Immature natural killer cell (primary cell): ENCODE data around the gene MIEF1. TPM values are rescaled to one million over a fixed set of nuclear protein-coding genes. Genes with fewer than 3 reads are reported as not detected.
"Not testable (repeated sequence)": the region's sequence is repeated elsewhere in the genome, so short reads cannot be mapped to it uniquely, and the experiment has no call there.

Experiments used
- DNase-seq, 3 donors: peaks; one replicate each; pipeline ENCODE4 v3.0.0; 2022; ENCODE audit warnings: mixed read lengths in 1 of 3
- H3K27ac Mint-ChIP-seq, 6 donors: one replicate each; pipeline ENCODE4 v1.8.0; 2020; ENCODE audit warnings: mixed read lengths in 6 of 6, mild to moderate bottlenecking in 5 of 6, inconsistent platforms in 4 of 6, moderate library complexity in 3 of 6
- H3K27me3 Mint-ChIP-seq, 3 donors: one replicate each; pipeline ENCODE4 v1.8.0; 2020 to 2021; ENCODE audit warnings: low read depth in 3 of 3, mild to moderate bottlenecking in 3 of 3, mixed read lengths in 3 of 3, moderate library complexity in 3 of 3, inconsistent platforms in 1 of 3
- H3K36me3 Mint-ChIP-seq, 3 donors: one replicate each; pipeline ENCODE4 v1.8.0; 2020; ENCODE audit warnings: mixed read lengths in 3 of 3, inconsistent platforms in 2 of 3, mild to moderate bottlenecking in 2 of 3
- H3K4me1 Mint-ChIP-seq, 2 donors: one replicate each; pipeline ENCODE4 v1.8.0; 2020; ENCODE audit warnings: inconsistent platforms in 2 of 2, mild to moderate bottlenecking in 2 of 2, mixed read lengths in 2 of 2, moderate library complexity in 1 of 2
- H3K4me3 Mint-ChIP-seq, 5 donors: one replicate each; pipeline ENCODE4 v1.8.0; 2020; ENCODE audit warnings: mild to moderate bottlenecking in 5 of 5, mixed read lengths in 5 of 5, inconsistent platforms in 3 of 5, moderate library complexity in 3 of 5
- H3K9me3 Mint-ChIP-seq, 6 donors: one replicate each; pipeline ENCODE4 v1.8.0; 2020; ENCODE audit warnings: mild to moderate bottlenecking in 6 of 6, mixed read lengths in 6 of 6, inconsistent platforms in 4 of 6, moderate library complexity in 3 of 6
- polyA plus RNA-seq, 3 donors: library from polyadenylated mRNA; unstranded; fragments of 300-500 nt; fragmentation: Illumina TruSeq; gene quantifications; one replicate each; pipeline ENCODE4 v1.2.3, GENCODE V29; 2021

The MIEF1 gene
- polyA plus RNA-seq, 3 donors from 2014 or later, result 13.8 to 30.5 (median 18.4) TPM

DNA sequence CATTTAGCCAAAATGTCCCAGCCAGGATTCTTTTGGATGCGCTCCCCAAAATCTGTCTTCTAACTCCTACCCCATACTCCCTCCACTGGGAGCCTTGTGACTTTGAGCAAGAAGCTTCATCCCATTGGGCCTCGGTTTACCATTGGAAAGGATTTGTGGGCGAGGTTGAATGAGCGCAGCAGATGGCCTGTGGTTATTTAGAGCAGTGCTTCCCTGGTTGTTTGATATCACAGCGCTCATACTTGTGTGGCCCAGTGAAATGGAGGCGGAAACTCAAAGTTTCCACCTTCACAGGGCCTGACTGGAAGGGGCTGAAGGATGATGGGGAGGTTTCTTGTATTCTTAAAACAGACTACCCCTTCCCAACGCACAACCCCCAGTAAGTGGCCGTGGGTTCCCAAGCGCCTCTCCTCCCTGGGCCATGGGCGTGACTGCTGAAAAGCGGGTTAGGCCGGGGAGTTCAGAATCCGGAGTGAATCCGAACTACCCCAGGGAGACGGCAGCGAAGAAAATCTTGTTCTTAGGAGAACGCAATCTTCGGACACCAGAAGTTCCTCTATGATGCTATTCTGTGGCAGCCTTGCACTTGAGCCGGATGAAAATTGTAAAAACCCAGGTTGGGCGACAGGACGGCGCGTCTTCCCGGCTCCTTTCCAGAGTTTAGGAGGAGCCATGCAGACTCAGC is 17.0 kb downstream of the MIEF1 start:
- Mint-ChIP-seq H3K36me3 (peaks cover 20 to 40% (median 22%) of the 10 kb centered on the region in 3 donors), H3K9me3 (no peaks in the 10 kb centered on the region), H3K27me3 (peaks cover 11 to 35% (median 24%) of the 10 kb centered on the region in 3 donors), H3K27ac (peak overlapping the region; percentile 85 to 99 (median 94)), H3K4me3 (peak overlapping the region; percentile 92 to 99 (median 96)), H3K4me1 (peaks cover 37 to 42% of the 10 kb centered on the region in 2 donors)
- DNase-seq, result no peak

DNA sequence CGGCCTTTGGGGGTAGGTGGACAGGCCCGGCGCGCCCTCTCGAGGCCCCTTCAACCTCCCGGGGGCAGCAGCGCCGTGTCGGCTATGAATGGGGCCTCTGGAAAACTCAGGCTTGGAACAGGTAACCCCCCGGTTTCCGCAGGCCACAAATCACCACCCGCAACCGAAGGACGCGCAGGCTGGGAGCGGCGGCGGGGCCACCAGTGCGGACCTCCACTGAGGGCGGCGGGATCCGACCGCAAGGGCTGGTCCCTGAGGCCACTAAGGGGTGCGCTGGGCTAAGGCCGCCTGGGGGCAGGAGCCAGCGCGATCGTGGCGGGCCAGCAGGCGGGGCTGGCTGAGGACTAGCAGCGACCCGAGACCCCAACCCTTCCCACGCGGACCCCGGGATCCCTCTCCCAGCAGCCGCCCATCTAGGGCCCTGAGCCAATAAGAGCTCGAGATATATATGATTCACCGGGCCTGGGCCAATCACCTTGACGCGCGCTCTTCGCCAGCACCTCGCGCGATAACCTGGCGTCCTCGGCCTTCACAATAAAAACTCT is 17.7 kb downstream of the MIEF1 start:
- H3K4me1 Mint-ChIP-seq, result peaks cover 40 to 42% of the 10 kb centered on the region in 2 donors
- peak overlapping the region; percentile 92 to 99 (median 96) for H3K4me3 Mint-ChIP-seq

DNA sequence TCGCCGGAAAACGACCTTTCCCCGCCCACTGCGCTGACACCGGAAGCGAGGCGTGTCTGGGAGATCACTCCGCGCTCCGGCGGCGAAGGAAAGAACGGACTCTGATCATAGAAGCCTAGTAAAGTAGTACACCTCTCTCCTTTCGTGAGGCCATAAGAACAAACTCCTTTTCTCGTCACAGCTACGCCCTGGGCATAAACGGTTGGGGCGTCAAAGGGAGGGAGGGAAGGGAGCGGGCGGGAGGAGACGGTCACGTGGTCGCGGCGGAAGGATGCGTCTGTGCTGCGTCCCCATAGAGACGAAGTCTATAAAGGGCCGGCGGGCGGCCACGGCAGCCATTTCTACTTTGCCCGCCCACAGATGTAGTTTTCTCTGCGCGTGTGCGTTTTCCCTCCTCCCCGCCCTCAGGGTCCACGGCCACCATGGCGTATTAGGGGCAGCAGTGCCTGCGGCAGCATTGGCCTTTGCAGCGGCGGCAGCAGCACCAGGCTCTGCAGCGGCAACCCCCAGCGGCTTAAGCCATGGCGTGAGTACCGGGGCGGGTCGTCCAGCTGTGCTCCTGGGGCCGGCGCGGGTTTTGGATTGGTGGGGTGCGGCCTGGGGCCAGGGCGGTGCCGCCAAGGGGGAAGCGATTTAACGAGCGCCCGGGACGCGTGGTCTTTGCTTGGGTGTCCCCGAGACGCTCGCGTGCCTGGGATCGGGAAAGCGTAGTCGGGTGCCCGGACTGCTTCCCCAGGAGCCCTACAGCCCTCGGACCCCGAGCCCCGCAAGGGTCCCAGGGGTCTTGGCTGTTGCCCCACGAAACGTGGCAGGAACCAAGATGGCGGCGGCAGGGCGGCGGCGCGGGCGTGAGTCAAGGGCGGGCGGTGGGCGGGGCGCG is 18.4 kb downstream of the MIEF1 start, which contains the start of gene ATF4:
ATF4 (plus strand) TSS at position 337 of the 880 bp plus-strand sequence. CDS start 884 bp downstream, outside the sequence.
- Mint-ChIP-seq H3K27me3 (peaks cover 11 to 35% (median 22%) of the 10 kb centered on the region in 3 donors), H3K27ac (peak within 1 kb of the TSS; percentile 90 to 99 (median 98)), H3K4me3 (peak within 1 kb of the TSS; percentile 92 to 99 (median 96)), H3K9me3 (no peaks in the 10 kb centered on the region), H3K4me1 (peaks cover 47 to 48% of the 10 kb centered on the region in 2 donors), H3K36me3 (peaks cover 16 to 39% (median 18%) of the 10 kb centered on the region in 3 donors)
- peak; percentile 66 to 98 (median 97) for DNase-seq

More for the DNA sequence above, 17.7 kb downstream of the MIEF1 start:
- peak overlapping the region; percentile 90 to 99 (median 98) for H3K27ac Mint-ChIP-seq
- peak in 1 of 3 donors; percentile 95 for DNase-seq
- no peaks in the 10 kb centered on the region for H3K9me3 Mint-ChIP-seq
- peaks cover 16 to 37% (median 18%) of the 10 kb centered on the region in 3 donors for H3K36me3 Mint-ChIP-seq
- H3K27me3 Mint-ChIP-seq, result peaks cover 11 to 35% (median 22%) of the 10 kb centered on the region in 3 donors

DNA sequence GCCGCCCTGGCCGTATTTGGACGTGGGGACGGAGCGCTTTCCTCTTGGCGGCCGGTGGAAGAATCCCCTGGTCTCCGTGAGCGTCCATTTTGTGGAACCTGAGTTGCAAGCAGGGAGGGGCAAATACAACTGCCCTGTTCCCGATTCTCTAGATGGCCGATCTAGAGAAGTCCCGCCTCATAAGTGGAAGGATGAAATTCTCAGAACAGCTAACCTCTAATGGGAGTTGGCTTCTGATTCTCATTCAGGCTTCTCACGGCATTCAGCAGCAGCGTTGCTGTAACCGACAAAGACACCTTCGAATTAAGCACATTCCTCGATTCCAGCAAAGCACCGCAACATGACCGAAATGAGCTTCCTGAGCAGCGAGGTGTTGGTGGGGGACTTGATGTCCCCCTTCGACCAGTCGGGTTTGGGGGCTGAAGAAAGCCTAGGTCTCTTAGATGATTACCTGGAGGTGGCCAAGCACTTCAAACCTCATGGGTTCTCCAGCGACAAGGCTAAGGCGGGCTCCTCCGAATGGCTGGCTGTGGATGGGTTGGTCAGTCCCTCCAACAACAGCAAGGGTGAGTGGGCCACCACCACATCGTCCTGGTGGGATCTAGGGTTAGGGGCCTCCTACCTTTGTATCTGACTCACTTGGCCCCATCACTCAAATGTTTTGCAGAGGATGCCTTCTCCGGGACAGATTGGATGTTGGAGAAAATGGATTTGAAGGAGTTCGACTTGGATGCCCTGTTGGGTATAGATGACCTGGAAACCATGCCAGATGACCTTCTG is 19.2 kb downstream of the MIEF1 start:
- peaks cover 53 to 57% of the 10 kb centered on the region in 2 donors for H3K4me1 Mint-ChIP-seq
- H3K9me3 Mint-ChIP-seq, DNase-seq: not testable (repeated sequence)
- H3K27ac Mint-ChIP-seq, result peak overlapping the region; percentile 85 to 99 (median 98)
- H3K36me3 Mint-ChIP-seq, result peaks cover 14 to 33% (median 16%) of the 10 kb centered on the region in 3 donors
- H3K27me3 Mint-ChIP-seq, result peaks cover 11 to 35% (median 22%) of the 10 kb centered on the region in 3 donors
- H3K4me3 Mint-ChIP-seq, result peak overlapping the region; percentile 92 to 99 (median 96)

DNA sequence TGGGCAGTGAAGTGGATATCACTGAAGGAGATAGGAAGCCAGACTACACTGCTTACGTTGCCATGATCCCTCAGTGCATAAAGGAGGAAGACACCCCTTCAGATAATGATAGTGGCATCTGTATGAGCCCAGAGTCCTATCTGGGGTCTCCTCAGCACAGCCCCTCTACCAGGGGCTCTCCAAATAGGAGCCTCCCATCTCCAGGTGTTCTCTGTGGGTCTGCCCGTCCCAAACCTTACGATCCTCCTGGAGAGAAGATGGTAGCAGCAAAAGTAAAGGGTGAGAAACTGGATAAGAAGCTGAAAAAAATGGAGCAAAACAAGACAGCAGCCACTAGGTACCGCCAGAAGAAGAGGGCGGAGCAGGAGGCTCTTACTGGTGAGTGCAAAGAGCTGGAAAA is 20.0 kb downstream of the MIEF1 start:
- H3K36me3 Mint-ChIP-seq, result peaks cover 11 to 30% (median 16%) of the 10 kb centered on the region in 3 donors
- peaks cover 11 to 35% (median 22%) of the 10 kb centered on the region in 3 donors for H3K27me3 Mint-ChIP-seq
- peak overlapping the region; percentile 78 to 99 (median 98) for H3K27ac Mint-ChIP-seq
- DNase-seq, H3K9me3 Mint-ChIP-seq: not testable (repeated sequence)
- H3K4me3 Mint-ChIP-seq, result peak overlapping the region; percentile 92 to 99 (median 96)
- peaks cover 56 to 60% of the 10 kb centered on the region in 2 donors for H3K4me1 Mint-ChIP-seq

DNA sequence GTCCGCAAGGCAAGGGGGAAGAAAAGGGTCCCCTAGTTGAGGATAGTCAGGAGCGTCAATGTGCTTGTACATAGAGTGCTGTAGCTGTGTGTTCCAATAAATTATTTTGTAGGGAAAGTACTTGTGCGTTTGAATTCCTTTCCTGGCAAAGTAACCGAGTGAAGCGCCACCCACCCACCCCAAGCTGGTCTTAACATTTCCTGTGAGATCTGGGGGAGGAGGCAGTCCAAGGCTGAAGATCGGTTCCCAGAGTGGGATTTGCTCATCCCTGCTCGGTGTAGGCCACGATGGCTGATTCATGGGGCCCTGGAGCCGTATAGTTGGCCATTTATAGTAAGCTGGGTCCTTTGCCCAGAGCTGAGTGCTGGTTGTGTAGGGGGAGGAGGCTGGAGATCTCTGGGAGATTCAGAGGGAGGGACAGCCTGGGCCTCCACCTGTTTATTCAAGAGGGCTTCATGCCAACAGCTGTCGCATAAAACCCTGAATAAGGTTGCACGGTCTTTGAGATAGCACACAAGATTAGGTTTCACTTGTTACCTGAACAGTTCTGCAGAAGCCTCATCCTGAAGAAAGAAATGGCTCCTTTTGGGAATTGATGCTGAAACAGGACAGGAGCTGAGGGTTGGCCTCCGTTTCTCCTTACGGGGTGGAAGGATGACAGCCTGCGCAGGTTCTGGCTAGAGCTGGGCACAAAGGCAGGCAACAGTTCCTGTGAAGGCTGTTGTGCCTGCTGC is 20.6 kb downstream of the MIEF1 start:
- DNase-seq, result peak in 1 of 3 donors; percentile 22
- Mint-ChIP-seq H3K27ac (peak overlapping the region; percentile 78 to 99 (median 98)), H3K9me3 (no peaks in the 10 kb centered on the region), H3K27me3 (peaks cover 14 to 35% (median 22%) of the 10 kb centered on the region in 3 donors), H3K36me3 (peaks cover 10 to 29% (median 16%) of the 10 kb centered on the region in 3 donors), H3K4me3 (peak overlapping the region; percentile 92 to 99 (median 96)), H3K4me1 (peaks cover 62 to 67% of the 10 kb centered on the region in 2 donors)

DNA sequence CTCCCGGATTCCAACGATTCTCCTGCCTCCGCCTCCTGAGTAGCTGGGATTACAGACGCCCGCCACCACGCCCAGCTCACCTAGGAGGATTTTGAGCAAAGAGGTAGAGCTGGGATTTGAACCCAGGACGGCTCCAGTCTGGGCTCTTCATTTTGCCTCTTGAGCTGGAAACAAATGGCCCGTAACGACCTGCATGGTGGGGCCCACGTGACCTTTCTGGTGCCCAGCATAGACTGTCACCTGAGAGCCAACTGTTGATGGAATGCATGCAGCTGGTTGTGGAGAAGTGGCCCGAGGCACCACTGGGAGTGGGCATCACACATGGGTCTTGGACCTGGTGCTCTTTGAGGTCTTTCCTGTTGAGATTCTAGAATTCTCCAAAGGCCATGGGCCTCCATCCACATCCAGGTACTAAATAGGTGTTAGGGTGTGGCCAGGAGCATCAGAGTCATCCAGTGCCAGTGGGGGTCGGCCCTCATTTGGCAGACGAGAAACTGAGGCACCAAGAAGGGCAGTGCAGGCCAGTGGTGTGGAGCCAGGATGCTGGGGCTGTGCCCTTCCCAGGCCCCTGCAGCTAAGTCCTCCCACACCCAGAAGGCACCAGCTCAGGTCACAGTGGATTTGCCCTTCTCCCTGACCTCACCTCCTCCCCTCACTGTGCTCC is 22.1 kb downstream of the MIEF1 start:
- no peaks in the 10 kb centered on the region for H3K9me3 Mint-ChIP-seq
- peaks cover 70% of the 10 kb centered on the region in 2 donors for H3K4me1 Mint-ChIP-seq
- peak overlapping the region in 3 of 5 donors; percentile 15 to 65 (median 30) for H3K4me3 Mint-ChIP-seq
- peaks cover 16 to 35% (median 20%) of the 10 kb centered on the region in 3 donors for H3K27me3 Mint-ChIP-seq
- H3K27ac Mint-ChIP-seq, result peak overlapping the region in 5 of 6 donors; percentile 55 to 89 (median 76)
- no peak for DNase-seq
- peaks cover 10 to 29% (median 16%) of the 10 kb centered on the region in 3 donors for H3K36me3 Mint-ChIP-seq

DNA sequence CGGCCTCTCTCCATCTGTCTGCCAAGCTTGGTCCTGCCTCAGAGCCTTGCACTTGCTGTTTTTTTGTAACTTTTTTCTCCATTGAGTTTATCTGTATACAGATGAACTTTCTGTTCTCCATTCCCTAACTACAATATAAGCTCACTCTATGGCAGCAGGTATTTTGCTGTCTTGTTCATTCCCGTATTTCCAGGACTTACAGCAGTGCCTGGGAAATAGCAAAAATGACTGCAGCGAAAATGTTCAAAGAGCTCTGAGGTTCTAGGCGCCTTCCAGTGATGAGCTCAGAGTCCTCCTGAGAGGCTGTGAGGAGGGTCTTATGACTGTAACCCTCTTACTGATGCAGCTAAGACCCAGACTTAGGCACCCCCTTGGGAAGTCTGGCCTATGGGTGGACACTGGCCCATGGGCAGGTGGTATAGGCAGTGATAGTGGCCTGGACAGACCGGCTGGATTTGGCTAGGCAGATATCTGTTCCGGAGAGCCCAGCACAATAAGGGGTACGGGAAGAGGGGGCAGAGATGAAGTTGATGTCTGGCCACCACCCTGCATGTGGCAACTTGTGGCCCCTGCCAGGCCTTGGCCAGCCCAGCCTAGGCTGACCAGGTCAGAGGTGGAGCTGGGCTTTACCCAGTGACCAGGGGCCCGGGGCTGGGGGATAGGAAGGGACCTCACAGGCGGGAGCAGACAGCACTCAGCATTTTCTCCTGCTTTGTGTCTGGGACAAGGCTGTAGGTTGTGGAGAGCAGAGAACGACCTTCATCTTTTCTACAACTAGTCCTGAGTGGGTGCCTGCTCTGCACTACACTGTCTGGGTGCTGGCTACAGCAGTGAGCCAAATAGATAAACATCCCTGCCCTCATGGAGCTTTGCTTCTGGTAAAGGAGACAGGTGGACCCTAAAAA is 22.9 kb downstream of the MIEF1 start:
- peak overlapping the region; percentile 46 to 89 (median 74) for H3K27ac Mint-ChIP-seq
- peaks cover 75 to 76% of the 10 kb centered on the region in 2 donors for H3K4me1 Mint-ChIP-seq
- H3K4me3 Mint-ChIP-seq, result peak overlapping the region in 3 of 5 donors; percentile 48 to 65 (median 64)
- DNase-seq, result no peak
- no peaks in the 10 kb centered on the region for H3K9me3 Mint-ChIP-seq
- H3K36me3 Mint-ChIP-seq, result peaks cover 13 to 32% (median 16%) of the 10 kb centered on the region in 3 donors
- H3K27me3 Mint-ChIP-seq, result peaks cover 15 to 31% (median 21%) of the 10 kb centered on the region in 3 donors

DNA sequence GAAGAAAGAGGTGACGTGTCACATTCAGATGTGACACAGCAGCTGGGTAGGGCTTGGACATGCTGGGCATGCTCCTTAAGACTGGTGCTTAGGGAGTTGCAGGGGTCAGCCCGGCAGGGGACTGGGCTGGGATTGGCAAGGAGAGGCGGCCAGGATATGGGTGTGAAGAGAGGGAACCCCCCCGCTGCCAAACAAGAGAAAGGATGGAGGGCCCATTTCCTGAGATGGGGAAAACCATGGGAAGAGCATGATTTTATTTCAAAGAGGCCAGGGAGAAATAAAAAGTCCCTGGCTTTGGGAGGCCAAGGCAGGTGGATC is 23.5 kb downstream of the MIEF1 start:
- DNase-seq, result no peak
- H3K4me1 Mint-ChIP-seq, result peaks cover 78 to 81% of the 10 kb centered on the region in 2 donors
- H3K9me3 Mint-ChIP-seq, result no peaks in the 10 kb centered on the region
- H3K4me3 Mint-ChIP-seq, result peak overlapping the region in 1 of 5 donors; percentile 48
- peak overlapping the region; percentile 41 to 89 (median 78) for H3K27ac Mint-ChIP-seq
- peaks cover 10 to 25% (median 16%) of the 10 kb centered on the region in 3 donors for H3K27me3 Mint-ChIP-seq
- H3K36me3 Mint-ChIP-seq, result peaks cover 14 to 33% (median 16%) of the 10 kb centered on the region in 3 donors

DNA sequence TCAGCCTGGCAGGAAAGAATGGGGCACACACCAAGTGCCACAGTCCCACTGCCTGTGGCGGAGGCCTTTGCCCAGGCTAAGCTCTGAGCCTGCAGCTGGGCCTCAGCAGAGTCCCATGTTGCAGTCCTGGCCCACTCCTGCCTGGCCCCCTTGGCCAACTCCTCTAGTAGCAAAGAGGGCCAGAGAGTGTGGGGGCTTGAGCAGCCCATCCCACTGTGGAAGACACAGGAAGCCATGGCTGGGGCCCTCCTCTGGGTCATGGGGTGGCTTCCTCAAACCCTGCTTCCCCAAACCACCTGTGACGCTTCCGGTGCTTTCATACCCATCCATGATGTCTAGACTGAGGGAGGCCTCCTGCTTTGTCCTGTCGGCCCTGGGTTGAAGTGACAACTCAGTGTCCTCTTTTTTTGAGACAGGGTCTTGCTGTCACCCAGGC is 24.7 kb downstream of the MIEF1 start:
- no peak for DNase-seq
- Mint-ChIP-seq H3K27me3 (peaks cover 8 to 14% (median 9%) of the 10 kb centered on the region in 3 donors), H3K4me1 (peaks cover 81 to 86% of the 10 kb centered on the region in 2 donors), H3K9me3 (no peaks in the 10 kb centered on the region), H3K36me3 (peaks cover 13 to 26% (median 14%) of the 10 kb centered on the region in 3 donors), H3K4me3 (no peak overlapping the region), H3K27ac (peak overlapping the region in 5 of 6 donors; percentile 14 to 78 (median 64))

DNA sequence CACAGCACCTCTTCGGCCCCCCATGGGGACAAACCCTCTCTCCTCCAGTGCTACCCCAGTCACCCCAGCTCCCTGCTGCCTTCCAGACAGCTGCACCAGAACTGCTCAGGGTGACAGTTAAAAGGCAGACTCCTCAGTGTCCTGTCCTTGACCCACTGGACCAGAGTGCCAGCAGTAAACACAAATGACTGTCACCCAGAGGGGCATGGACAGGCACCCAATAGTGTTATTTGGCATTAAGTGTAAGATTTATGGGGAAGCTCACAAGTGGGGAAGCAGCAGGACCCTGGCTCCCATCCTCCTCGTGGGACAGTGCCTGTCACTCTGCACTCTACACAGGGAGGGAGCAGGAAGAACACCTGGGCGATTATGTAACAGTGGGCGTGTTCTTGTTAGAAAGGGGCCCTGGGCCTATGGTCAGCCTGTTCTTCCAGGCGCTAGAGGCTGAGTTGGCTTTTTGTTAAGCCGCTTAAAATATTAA is 25.4 kb downstream of the MIEF1 start:
- Mint-ChIP-seq H3K27me3 (peaks cover 8 to 10% (median 8%) of the 10 kb centered on the region in 3 donors), H3K36me3 (peaks cover 5 to 18% (median 9%) of the 10 kb centered on the region in 3 donors), H3K4me3 (no peak overlapping the region), H3K27ac (peak overlapping the region; percentile 27 to 76 (median 63)), H3K9me3 (no peaks in the 10 kb centered on the region), H3K4me1 (peaks cover 79 to 86% of the 10 kb centered on the region in 2 donors)
- no peak for DNase-seq
